ENCODE measurements around the gene FBXW12.
"Not testable (repeated sequence)": the region's sequence is repeated elsewhere in the genome, so short reads cannot be mapped to it uniquely, and the experiment has no call there.

FBXW12 gene

DNA sequence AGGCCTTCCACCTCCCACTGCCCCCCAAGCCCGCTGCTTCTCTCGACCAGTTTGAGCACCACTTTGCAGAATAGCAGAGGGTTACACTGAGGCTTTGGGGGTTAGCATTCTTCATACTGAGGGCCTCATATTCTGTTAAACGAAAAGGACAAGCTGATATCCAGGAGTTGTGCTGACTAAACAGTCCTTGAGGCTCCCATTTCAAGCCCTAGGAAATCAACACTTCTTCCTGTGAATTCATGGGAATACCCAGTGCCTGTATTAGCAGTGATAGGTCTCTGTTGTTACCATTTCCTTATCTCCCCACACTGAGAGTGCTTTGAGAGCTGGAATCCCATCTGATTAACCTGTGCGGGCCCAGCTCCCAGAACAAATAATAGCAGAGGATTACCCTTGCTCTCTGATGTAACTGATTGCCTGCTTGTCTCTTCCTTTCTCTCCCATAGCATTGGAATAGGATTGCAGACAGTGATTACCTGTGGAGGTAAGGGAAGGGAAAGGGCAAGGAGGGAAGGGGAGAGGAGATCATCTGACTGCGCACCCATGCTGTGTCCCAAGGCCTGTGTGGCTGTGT is 930 bp downstream of the FBXW12 start:
- DNase-seq, result no peak

DNA sequence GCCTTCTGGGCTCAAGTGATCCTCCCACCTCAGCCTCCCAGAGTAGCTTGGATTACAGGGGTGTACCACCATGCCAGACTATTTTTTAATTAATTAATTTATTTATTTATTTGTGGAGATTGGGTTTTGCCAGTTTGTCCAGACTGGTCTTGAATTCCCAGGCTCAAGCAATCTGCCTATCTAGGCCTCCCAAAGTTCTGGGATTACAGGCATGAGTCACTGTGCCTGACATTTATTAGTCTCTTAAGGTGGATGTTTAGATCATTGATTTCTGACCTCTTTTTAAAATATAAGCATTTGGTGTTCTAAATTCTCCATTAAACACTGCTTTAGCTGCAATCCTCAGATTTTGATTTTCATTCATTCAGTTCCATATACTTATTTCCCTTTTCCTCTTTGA is 15.6 kb downstream of the FBXW12 start:
- DNase-seq, result no peak

DNA sequence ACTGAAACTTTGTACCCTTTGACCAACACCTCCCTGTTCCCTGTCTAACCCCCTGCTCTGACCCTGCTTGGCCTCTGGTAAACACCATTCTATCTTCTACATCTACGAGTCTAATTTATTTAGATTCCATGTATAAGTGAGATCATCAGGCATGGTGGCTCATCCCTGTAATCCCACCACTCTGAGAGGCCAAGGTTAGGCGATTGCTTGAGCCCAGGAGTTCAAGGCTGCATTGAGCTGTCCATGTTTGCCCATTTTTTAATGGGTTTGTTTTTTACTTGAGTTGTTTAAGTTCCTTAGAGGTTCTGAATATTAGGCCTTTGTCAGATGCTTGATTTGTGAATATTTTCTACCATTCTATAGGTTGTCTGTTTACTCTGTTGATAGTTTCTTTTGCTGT is 16.9 kb downstream of the FBXW12 start:
- no peak for DNase-seq

DNA sequence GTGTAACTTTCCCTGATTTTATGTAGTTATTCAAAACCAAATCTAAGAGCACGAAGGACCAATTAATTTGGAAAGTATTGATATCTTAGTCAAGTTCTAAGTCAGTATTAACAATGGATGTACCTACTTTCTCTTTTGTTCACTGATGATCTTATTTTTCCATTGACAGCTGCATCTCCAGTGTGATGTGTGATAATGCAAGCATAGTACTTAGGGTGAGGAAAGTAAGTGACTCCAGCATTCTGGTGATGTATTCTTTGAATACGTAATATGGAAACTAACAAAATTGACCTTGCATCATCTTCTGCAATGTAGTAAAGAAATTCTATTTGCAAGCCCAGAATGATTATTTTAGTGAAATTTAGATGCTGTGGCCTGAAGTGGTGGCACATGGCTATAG is 22.4 kb downstream of the FBXW12 start:
- no peak for DNase-seq

DNA sequence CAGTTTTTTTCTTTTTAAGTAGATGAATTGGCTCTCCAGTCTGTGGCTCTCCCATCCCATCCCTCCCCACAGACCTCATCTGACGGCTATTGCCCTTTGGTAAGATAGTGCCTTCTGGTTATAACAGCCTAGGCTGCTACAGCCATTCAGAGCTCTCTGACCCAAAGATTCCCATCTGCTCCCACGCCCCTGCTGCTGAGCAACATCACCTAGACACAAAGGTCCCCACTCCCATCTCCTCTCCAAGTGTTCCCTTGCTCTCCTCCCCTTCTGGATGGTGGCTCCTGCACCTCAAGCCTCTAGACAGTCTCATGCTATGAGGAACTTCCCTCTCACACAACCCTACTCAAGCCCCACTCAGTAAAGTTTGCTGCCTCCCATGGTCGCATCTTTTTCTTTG is 23.7 kb downstream of the FBXW12 start:
- no peak for DNase-seq

DNA sequence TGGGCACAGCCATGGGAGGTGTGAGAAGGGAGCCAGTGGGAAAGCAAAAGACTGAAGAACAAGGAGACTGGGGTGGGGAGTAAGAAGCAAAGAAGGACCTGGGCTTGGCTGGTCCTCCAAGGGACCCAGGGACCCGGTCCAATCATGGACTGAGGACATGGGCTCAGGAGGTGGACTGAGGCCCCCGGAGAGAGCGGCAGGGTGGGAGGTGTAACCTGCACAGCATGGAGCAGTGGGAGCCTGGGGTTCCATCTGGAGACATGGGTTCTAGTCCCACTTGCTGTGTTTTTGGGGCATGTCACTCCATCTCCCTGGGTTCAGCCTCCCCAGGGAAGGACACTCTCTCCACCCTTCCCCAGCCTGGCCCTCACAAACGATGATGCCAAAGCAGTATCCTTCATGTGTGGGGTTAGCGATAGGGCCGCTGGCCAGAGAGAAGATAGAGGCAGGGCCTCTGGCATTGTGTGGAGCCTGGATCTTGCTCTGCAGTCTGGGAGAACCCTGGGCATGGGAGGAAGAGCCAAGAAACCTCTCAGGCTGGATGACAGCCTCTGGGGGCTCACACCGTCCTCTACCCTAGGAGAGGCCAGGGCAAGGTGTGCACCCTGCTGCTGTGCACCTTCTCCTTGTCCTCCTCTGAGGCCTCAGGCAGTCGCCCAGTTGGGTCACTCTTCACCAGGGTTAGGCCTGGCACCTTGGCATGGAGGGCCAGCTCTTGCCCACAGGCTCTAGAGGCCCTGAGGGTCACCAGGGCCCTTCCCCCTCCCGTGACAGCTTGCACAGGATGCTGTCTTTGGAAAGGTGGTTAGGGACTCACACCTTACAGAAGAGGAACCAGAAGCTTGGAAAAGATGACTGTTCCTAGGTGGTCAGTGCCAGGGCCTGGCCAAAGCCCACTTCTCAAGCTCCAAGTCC is 26.0 kb downstream of the FBXW12 start:
- no peak for DNase-seq

DNA sequence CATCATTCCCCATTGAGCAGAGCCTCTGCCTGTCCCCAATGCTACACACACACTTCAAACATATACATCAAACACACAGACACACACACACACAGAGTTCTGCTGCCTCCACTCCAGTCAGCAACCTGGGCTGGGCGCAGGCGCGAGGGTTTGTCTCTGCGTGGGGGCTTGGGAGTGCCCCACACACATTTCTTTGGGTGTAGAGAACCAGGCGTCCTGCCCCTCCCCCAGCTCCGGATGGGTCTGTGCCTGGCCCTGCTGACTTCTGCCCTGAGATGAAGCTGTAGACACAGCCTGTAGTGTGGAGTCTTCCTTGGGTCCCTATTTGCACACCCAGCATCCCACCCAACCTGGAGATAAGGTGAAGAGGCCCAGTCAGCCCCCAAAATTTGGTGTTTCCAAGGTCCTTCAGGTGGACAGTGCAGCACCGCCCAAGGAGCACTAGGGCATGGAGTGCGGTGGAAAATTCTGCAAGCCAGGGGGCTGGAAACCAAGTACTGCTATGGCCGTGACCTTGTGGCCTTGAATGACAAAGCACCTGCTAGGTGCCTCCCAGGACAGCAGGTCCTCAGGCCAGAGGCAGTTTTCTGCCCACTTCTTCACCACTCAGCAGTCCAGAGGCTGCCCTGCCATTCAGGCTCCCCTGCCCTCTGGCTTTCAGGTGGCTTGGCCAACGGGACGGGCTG is 26.8 kb downstream of the FBXW12 start:
- DNase-seq, result no peak

DNA sequence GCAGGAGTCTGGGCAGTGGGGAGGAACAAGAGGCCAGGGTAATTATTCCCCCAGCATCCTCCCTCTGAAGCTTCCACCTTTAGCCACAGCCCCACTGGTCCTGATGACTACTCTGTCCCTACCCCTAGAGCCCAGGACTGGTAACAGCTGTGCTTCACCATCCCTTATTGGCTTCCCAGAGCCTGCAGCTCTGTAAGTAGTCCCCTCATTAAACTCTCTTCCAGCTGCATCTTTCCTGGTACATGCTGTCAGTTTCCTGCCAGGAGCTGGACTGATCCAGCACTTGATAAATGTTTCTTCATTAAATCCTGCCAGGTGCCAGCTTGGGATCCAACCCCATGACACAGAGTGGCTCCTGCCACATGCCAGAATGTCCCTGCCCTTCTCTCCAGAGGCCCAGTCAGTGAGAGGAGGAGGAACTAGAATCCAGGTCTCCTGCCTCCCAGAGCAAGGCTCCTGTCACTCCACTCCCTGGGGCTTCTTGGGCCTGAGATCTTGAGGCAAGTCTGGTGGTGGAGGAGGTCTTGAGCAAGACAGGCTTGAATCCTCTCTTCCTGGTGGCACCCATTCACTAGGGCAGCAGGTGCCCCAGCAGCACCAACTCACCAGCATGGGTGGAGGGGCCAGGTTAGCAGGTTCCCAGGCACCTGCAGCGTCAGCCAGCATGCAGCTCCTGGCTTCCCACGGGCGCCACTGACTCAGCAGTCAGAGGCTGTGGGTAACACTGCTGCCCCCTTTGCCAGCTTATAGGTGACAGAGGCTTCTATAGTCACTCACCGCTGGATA is 27.6 kb downstream of the FBXW12 start:
- no peak for DNase-seq

DNA sequence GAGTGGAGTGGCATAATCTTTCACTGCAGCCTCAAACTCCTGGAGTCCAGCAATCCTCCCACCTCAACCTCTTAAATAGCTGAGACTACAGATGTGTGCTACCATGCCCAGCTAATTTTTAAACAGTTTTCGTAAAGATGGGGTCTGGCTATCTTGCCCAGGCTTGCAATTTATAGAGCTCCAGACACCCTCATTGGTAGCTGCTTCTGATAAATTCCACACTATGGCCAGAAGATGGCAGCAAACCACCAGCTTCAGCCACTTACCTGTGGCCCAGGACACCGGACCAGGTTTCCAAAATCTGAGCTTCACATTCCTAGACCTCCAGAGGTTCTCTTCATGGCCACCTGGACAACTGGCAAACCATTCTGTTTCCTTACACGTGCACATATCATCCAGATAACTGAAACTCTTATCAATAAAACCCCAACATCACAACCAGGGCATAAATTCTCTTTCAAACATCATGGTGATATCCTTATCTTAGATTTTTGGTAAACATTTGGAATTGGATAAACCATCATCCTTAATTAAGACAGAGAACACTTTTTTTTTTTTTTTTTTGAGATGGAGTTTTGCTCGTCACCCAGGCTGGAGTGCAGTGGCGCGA is 28.9 kb downstream of the FBXW12 start:
- DNase-seq, result peak; percentile 35 to 67

DNA sequence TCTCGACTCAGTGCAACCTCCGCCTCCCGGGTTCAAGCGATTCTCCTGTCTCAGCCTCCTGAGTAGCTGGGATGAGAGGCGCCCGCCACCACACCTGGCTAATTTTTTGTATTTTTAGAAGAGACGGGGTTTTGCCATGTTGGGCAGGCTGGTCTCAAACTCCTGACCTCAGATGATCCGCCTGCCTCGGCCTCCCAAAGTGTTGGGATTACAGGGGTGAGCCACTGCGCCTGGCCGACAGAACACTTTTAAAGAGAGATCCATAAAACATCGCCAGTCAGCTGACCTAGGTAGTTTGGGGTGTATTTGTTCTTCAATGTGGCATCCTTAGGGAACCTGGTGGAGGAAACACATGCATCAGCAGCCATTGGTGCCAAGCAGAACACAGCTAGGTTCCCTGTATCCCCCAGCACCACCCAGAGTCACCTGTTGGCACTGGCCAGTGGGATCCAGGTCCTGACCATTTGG is 29.4 kb downstream of the FBXW12 start:
- DNase-seq, result not testable (repeated sequence)

DNA sequence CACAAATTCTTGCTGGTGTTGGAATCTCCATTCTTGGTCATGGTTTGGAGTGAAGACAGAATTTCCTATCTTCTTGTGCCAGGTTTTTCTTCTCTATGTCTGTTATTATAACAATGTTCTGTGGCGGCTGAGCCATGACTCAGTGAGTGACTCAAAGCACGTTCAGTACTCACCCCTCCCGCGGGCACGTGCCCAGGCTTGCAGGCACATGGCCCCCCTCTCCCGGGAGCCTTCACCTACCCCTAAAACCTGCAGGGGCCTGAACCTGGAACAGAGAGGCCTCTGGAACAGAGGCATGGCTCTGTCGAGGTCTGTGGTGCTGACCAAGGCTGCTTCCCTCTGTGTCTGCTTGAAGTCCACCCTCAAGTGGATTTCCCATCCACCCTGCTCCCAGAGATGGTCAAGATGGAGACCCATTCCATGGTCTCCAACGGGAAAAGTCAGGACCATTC is 30.3 kb downstream of the FBXW12 start:
- no peak for DNase-seq

DNA sequence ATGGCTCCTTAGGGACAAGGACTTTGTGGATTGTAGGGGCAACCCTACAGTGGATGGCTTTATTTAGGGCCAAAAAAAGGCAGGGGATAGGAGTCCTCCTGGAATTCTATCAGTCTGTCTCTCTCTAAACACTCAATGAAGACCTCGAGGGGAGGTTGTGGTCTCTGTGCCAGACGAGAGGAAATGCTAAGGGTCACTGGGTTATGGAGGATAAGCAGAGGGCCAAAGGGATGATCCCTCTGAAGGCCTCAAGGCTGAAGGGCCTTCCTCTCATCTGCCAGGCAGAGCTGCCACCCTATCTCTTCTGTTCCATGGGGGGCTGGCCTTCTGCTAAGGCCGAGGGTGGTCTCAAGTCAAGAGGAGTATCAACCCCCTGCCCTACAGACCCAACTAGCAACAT is 30.9 kb downstream of the FBXW12 start:
- DNase-seq, result no peak

DNA sequence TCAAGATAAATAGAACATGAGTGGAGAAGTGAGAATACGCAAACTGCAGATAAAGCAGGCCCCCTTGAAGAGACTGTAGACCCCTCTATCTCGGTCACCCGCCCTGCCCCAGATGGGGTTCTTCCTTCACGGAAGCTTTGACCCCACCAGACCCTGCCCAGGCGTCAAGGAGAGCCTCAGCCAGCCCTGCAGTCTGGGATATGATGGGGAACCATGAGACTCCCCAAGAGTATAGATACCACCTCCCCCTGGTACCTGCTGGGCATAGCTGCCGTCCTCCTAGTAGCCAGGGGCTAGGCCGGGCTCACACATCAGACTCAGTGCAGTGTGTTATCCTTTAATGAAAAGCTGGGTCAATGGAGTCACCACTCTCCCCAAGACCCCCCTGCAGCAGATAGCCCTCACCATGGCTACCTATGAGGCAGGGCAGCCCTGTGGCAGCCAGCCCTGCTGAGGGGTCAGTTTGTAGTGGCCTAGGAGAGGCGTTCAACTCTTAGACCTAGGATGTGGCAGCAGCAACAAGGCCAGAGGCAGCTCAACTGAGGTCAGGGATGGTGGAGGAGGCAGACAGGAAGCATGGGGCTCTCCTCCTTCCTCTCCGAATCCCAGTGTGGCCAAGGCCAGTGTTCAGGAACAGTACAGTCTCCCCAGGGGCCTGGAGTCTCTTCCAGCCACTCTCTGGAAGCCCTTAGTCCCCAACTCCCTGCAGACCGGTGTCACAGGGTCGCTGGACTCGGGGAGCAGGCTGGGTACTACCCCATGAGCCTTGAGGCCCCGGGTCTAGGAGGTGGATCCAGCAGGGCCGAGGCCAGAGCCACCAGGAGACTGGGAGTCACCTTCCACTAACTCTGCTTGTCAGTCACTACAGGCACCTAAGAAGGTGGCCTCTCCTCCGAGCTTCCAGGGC is 31.8 kb downstream of the FBXW12 start:
- DNase-seq, result no peak

DNA sequence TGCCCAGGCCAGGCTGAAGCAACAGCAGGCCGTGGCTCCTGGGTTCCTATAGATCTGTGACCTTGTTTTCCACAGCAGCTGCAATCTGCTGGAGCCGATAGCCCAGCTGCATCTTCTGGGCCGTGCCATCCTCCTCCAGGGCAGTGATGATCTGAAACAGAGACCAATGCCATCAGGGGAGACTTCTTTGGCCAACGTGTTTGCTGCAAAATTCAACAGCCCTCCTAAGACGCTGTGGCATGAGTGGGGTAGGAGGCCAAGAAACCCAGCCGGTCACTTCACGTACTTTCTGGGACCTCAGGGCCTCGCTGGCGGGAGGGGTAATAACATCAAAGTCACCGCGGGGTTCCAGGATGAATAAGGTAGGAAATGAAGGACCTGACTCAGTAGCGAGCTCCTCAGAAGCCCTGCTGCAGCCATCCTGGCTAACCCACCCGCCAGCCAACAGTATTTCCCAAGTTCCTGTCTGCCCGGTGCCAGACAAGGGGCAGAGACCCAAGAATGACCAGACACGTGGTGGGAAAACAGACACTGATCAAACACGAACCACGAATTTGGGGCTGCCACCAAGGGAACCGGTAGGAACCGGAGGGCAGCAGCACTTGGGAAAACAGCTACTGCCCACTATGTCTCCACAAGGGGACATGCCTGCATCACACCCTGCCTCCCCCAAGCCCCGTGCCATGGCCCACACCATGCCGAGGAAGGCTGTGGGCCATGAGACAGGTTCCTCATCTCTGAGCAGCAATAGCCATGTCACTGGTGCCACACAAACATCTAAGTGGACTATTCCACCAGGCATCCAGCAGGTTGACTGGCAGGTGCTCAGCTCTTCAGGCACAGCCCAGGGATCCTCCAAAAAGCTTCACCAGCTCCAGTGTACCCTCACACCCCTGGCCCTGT is 32.7 kb downstream of the FBXW12 start:
- DNase-seq, result no peak

DNA sequence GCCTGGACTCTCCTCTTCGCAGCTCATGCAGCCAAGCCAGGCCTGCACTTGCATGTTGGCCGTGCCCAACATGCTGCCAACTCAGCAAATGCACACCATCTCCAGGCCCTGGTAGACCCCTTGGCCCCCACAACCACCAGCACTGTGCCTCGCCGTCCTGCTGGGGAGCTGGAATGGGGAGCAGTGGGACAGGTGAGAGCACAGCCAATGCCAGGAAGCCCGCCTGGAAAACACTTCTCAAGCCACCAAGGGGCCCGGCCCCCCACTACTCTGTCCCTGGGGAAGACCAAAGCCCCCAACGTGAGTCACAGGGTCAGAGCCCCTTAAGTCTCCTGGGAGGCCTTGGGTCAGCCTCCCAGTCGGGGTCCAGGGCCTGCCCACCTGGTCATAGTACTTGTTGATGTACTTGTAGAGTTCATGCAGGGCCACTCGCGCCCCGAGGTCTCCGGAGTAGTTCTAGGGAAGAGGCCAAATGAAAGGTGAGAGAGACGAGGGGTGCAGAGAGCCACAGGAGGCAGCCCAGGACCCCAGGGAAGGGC is 33.4 kb downstream of the FBXW12 start:
- no peak for DNase-seq

DNA sequence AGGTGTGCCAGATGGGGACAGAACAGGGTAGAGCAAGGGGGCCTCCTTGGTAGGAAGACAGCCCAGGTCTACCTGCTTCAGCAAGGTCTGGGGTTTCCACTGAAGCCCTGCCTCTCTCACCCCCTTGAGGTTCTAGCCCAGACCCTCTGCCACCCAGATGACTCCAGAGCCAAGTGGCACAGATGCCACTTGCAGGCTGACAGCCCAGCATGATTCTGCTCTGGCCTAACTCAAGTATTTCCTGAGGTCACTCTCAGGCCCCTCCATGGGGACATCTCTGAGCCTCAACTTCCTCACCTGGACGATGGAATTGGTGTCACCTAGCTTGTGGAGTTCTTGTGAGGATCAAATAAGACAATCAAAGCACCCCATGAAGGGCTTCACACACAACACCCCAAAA is 34.0 kb downstream of the FBXW12 start:
- DNase-seq, result no peak

DNA sequence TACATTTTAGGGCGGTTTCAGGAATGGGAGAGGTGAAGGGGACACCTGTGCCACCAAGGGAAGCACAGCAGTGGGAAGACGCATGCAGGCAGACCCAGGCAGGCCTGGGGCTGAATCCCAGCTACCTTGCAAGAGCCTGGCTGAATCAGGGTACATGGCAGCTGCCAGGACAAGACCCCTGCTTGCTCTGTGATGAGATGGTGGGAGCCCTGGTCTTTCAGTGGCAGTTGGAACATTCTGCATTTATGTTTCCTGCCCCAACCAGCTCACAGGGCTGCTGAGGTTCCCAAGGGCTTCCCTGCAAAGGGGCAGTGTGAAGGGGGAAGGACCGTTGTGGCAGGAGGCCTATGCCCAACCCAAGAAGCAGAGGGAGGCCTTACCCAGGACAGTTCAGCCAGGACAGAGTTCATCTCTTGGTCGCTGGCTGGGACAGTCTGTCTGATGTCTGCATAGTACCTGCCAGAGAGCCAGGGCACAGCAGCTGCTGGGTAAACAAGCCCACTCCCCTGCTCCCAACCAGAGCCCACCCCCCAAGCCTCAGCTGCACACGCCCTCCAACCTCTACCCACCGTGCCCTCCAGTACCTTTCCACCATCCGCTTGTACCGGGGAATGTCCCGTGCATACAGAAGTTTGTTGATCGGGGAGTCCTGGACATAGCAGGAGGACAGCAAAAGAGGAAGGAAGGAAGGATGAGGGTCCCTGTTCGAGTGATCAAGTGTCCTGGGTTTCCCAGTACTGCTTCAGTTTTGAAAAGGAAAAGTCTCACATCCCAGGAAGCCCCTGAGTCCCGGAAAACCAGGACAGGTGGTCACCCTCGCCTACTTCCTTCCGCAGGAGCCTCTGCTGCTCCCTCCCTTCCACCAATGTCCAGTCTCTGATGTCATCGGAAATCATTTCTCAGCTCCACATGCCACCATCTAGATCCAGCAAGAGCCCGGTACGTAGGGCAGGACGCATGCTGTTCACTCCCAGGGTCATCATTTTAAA is 34.7 kb downstream of the FBXW12 start:
- DNase-seq, result no peak

DNA sequence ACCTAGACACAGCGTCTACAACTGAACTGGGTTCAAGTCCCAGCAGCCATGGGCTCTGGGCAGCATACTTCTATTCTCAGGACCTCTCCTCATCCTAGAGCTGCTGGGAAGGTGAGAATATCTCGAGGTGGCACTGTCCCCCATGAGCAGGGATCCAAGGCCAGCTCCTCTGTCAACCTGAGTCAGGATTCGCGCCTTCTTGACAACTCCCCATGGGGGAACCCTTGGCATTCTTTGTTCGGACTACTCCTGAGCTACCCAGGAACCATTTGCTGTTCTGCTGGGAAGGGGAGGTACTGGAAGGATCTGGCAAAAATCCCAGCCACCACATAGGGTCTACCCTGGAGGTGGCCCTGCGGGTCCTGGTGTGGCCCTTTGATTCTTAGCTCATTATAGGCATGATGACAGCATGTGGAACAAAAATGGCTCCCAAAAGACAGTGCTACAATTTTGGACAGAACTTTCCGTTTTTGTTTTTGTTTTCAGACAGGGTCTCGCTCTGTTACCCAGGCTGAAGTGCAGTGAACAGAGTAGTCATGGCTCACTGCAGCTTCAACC is 35.6 kb downstream of the FBXW12 start:
- no peak for DNase-seq

Data from SHP77 (cell line).